Activated T-helper 2 cell treated with anti-CD3 and anti-CD28 coated beads, Interferon-gamma antibody, Interleukin-2, Interleukin-4, amounts not matched to agents 10 μg/mL and 5 μg/mL and 100 μg/mL, durations not matched to agents 14 hours and 24 hours and 36 hours (primary cell): Measurements from ENCODE around the gene RPLP1. TPM values are rescaled to one million over a fixed set of nuclear protein-coding genes. Genes with fewer than 3 reads are reported as not detected.

ENCODE experiments used
- DNase-seq: peaks from one replicate; pipeline ENCODE4 v3.0.0; 2021; ENCODE audit warnings: low spot score
- H3K27ac Mint-ChIP-seq: one replicate; pipeline ENCODE4 v1.8.0; 2021; ENCODE audit warnings: mixed read lengths
- H3K27me3 Mint-ChIP-seq: one replicate; pipeline ENCODE4 v1.8.0; 2021; ENCODE audit warnings: low read depth, mixed read lengths
- H3K36me3 Mint-ChIP-seq: one replicate; pipeline ENCODE4 v1.8.0; 2021; ENCODE audit warnings: low read depth, mixed read lengths
- H3K4me1 Mint-ChIP-seq: one replicate; pipeline ENCODE4 v1.8.0; 2021; ENCODE audit warnings: low read depth, mixed read lengths
- H3K4me3 Mint-ChIP-seq: one replicate; pipeline ENCODE4 v1.8.0; 2021; ENCODE audit warnings: low read depth, mild to moderate bottlenecking, moderate library complexity, mixed read lengths
- H3K9me3 Mint-ChIP-seq: one replicate; pipeline ENCODE4 v1.8.0; 2021; ENCODE audit warnings: mixed read lengths
- intact Hi-C: fragments of 100-400 bp; cut with micrococcal nuclease; formaldehyde crosslinking; loops from one replicate; pipeline ENCODE4 v1.15.1; 2023
- total RNA-seq: library from RNA; stranded (reverse); gene quantifications from 2 replicates; pipeline ENCODE4 v1.2.3, GENCODE V29; 2022

RPLP1 gene
- total RNA-seq, 1 donor from 2014 or later, result 1,844 TPM

DNA sequence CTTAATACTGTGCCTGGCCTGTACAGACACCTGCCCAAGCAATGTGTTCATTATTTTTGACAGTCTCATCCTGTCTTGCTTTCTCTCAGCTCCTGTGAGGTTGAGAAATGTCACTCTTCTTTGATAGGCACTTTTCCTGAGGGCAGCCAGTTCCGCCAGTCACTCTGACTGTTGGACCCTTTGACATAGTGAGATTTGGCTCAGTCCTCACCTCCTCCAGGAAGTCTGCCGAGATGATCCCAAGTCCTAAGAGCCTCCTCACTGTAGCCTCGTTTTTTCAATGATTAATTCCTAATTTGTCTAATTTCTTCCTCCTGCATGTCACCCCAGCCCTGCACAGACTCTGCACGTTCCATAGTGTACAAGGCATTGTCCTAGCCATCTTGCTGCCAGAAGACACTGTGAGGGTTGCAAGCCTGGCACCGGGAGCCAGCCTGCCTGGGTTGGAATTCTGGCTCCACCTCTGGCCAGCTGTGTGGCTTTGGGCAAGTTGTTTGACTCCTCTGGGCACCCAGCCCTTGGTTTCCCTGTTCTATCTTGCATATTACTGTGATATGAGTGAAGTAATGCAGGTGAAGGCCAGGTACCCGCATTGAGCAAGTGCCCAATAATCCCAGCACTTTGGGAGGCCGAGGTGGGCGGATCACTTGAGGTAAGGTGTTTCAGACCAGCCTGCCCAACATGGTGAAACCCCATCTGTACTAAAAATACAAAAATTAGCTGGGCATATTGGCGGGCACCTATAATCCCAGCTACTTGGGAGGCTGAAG is 24.3 kb downstream of the RPLP1 start:
- Mint-ChIP-seq H3K27ac (no peak overlapping the region), H3K4me3 (no peak overlapping the region), H3K9me3 (peaks cover 7% of the 10 kb centered on the region), H3K4me1 (peaks cover 2% of the 10 kb centered on the region), H3K36me3 (peaks cover 3% of the 10 kb centered on the region), H3K27me3 (peaks cover 15% of the 10 kb centered on the region)
- no peak for DNase-seq
- intact Hi-C loops, result loop anchor here (5.0 to 10.0 kb wide), 3 partner anchors 95 to 1248 kb away; no protein-coding TSS in a partner anchor

- no peak for DNase-seq
- Mint-ChIP-seq H3K36me3 (peaks cover 3% of the 10 kb centered on the region), H3K4me3 (no peak overlapping the region), H3K9me3 (peaks cover 7% of the 10 kb centered on the region), H3K27ac (no peak overlapping the region), H3K4me1 (peaks cover 2% of the 10 kb centered on the region), H3K27me3 (peaks cover 10% of the 10 kb centered on the region)
- intact Hi-C loops, result loop anchor here (5.0 to 10.0 kb wide), 3 partner anchors 94 to 1246 kb away; no protein-coding TSS in a partner anchor
Observed at GRCh38 chr15:69478259-69478781, 25.7 kb downstream of the RPLP1 start.

DNA sequence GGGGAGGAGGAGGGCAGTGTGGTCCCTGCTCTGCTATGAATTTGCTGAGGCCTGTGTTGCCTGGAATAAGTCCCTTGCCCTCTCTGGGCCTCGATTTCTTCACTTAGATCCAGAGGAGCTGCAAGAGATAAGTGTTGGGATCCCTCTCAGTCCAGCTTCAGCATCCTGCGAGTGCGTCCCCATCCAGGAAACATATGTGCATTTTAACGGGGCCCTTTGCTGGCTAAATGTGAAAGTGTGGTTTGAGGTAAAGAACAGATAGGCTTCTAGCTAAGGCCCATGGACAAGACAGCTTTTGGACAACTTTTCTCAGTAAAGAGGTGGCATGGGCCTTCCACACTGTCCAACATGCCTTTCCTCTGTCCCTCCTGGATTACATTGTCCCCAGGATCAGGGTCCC is 26.5 kb downstream of the RPLP1 start:
- intact Hi-C loops, result loop anchor here (5.0 to 10.0 kb wide), 3 partner anchors 93 to 1246 kb away; no protein-coding TSS in a partner anchor
- no peak overlapping the region for H3K4me3 Mint-ChIP-seq

GRCh38 chr15:69479971-69480370 is 27.4 kb downstream of the RPLP1 start:
- peaks cover 7% of the 10 kb centered on the region for H3K9me3 Mint-ChIP-seq
- H3K27ac Mint-ChIP-seq, result no peak overlapping the region
- intact Hi-C loops, result loop anchor here (5.0 to 10.0 kb wide), 3 partner anchors 92 to 1245 kb away; no protein-coding TSS in a partner anchor
- H3K36me3 Mint-ChIP-seq, result peaks cover 3% of the 10 kb centered on the region
- H3K4me3 Mint-ChIP-seq, result no peak overlapping the region
- no peaks in the 10 kb centered on the region for H3K4me1 Mint-ChIP-seq
- DNase-seq, result no peak
- H3K27me3 Mint-ChIP-seq, result peaks cover 13% of the 10 kb centered on the region

More for the DNA sequence above, 26.5 kb downstream of the RPLP1 start:
- Mint-ChIP-seq H3K9me3 (peaks cover 7% of the 10 kb centered on the region), H3K36me3 (peaks cover 3% of the 10 kb centered on the region), H3K4me1 (peaks cover 2% of the 10 kb centered on the region), H3K27me3 (peaks cover 14% of the 10 kb centered on the region), H3K27ac (no peak overlapping the region)
- no peak for DNase-seq

DNA sequence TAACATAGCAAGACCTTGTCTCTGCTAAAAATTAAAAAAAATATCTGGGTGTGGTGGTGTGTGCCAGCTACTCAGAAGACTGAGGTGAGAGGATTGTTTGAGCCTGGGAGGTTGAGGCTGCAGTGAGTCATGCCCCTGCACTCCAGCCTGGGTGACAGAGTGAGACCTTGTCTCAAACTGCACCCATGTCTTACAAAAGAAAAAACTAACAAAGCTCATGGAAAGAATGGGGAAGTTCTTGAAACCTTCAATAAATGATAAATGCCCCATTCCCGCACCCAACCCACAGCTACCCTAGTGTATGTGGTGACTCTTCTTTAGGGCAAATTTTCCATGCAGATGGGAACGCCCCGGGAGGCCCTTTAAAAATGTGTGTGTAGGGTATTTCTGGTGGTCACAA is 28.3 kb downstream of the RPLP1 start:
- DNase-seq, result no peak
- Mint-ChIP-seq H3K27me3 (peaks cover 10% of the 10 kb centered on the region), H3K36me3 (peaks cover 3% of the 10 kb centered on the region), H3K9me3 (peaks cover 7% of the 10 kb centered on the region), H3K4me1 (no peaks in the 10 kb centered on the region), H3K27ac (no peak overlapping the region), H3K4me3 (no peak overlapping the region)
- intact Hi-C loops, result no loop called here

DNA sequence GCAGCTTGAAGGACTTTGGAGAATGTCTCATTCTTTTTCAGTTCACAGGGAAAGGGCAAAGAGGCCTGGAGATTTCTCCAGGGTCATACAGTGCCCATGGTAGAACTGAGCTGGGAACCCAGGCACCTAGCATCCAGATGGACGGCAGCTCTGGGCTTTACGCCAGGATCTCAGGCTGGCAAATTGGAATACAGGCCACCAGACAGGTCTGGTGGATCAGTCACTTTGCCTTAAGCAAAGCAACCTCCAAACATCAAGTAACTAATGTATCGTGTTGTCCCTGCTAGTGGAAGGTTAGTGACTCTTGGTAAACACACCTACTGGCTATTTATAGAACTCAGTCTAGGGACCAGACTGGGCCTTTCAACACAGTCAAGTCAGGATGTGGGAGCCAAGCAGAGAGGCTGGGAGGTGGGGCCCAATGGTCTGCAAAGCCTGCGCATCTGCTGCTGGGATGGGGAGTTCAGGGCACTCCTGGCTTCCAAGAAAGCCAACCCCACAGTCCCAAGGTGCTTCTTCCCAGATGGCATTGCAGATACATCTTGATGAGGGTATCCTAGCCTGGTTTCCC is 30.2 kb downstream of the RPLP1 start:
- Mint-ChIP-seq H3K27me3 (peaks cover 10% of the 10 kb centered on the region), H3K4me1 (no peaks in the 10 kb centered on the region), H3K4me3 (no peak overlapping the region), H3K36me3 (peaks cover 3% of the 10 kb centered on the region), H3K27ac (no peak overlapping the region), H3K9me3 (peaks cover 7% of the 10 kb centered on the region)
- intact Hi-C loops, result no loop called here
- no peak for DNase-seq

- peaks cover 2% of the 10 kb centered on the region for H3K9me3 Mint-ChIP-seq
- H3K27ac Mint-ChIP-seq, result no peak overlapping the region
- H3K27me3 Mint-ChIP-seq, result peaks cover 12% of the 10 kb centered on the region
- DNase-seq, result no peak
- intact Hi-C loops, result no loop called here
- H3K4me1 Mint-ChIP-seq, result no peaks in the 10 kb centered on the region
- no peaks in the 10 kb centered on the region for H3K36me3 Mint-ChIP-seq
- H3K4me3 Mint-ChIP-seq, result no peak overlapping the region
Observed at GRCh38 chr15:69484837-69485236, 32.2 kb downstream of the RPLP1 start.

GRCh38 chr15:69486481-69487110 is 34.0 kb downstream of the RPLP1 start:
- no peak for DNase-seq
- peaks cover 1% of the 10 kb centered on the region for H3K9me3 Mint-ChIP-seq
- no peak overlapping the region for H3K4me3 Mint-ChIP-seq
- peaks cover 15% of the 10 kb centered on the region for H3K27me3 Mint-ChIP-seq
- H3K4me1 Mint-ChIP-seq, result no peaks in the 10 kb centered on the region
- no peak overlapping the region for H3K27ac Mint-ChIP-seq
- H3K36me3 Mint-ChIP-seq, result no peaks in the 10 kb centered on the region
- intact Hi-C loops, result no loop called here

- H3K27me3 Mint-ChIP-seq, result peaks cover 10% of the 10 kb centered on the region
- H3K27ac Mint-ChIP-seq, result no peak overlapping the region
- no peak for DNase-seq
- no peak overlapping the region for H3K4me3 Mint-ChIP-seq
- peaks cover 5% of the 10 kb centered on the region for H3K9me3 Mint-ChIP-seq
- H3K4me1 Mint-ChIP-seq, result no peaks in the 10 kb centered on the region
- intact Hi-C loops, result no loop called here
- no peaks in the 10 kb centered on the region for H3K36me3 Mint-ChIP-seq
Observed at GRCh38 chr15:69489073-69489571, 36.5 kb downstream of the RPLP1 start.

GRCh38 chr15:69490356-69491037 is 37.9 kb downstream of the RPLP1 start:
- intact Hi-C loops, result no loop called here
- H3K4me1 Mint-ChIP-seq, result no peaks in the 10 kb centered on the region
- no peak overlapping the region for H3K27ac Mint-ChIP-seq
- peaks cover 10% of the 10 kb centered on the region for H3K27me3 Mint-ChIP-seq
- DNase-seq, result no peak
- H3K36me3 Mint-ChIP-seq, result no peaks in the 10 kb centered on the region
- peaks cover 5% of the 10 kb centered on the region for H3K9me3 Mint-ChIP-seq
- no peak overlapping the region for H3K4me3 Mint-ChIP-seq

DNA sequence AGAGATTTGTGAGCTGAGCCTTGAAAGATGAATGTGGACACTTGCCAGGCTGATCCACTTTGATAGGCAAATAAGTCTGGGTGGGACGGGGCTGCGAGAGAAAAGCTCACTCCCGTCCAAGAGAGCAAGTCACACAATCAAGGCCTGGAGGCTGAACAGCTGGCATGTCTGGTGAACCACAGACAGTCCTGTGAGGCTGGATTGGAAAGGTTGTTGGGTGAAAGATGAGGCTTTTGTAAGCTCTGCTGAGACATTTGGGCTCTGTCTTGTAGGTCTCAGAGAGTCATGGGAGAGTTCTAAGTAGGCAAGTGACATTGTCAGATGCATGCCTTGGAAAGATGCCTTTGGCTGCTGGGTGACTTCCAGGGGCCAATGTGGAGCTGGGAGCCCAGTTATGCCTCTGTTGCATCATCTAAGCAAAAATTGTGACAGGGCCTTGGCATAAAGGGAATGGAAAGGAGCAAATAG is 38.5 kb downstream of the RPLP1 start:
- no peak overlapping the region for H3K27ac Mint-ChIP-seq

DNA sequence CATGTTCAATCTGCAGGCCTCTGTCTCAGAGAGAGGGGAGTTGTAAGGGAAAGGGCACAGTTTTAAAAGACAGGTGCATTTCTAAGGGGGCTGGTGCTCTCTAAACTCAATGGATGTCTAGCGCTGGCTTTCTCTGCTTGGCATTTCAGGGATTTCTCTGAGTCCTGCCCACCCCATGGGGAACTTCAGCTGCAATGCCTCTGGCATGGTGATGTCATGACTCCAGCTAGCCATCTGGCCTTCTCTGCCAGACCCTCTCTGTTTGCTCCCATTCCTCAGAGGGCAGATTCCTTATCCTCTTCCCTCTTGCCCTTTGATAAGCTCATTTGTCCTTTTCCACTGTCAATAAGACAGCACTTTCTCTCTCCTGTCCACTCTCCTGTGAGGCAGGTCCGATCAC is 40.8 kb downstream of the RPLP1 start:
- Mint-ChIP-seq H3K36me3 (no peaks in the 10 kb centered on the region), H3K4me1 (peaks cover 7% of the 10 kb centered on the region), H3K9me3 (peaks cover 5% of the 10 kb centered on the region), H3K4me3 (no peak overlapping the region), H3K27ac (no peak overlapping the region), H3K27me3 (peaks cover 6% of the 10 kb centered on the region)
- intact Hi-C loops, result no loop called here
- DNase-seq, result no peak

More for the DNA sequence above, 38.5 kb downstream of the RPLP1 start:
- no peaks in the 10 kb centered on the region for H3K36me3 Mint-ChIP-seq
- no peaks in the 10 kb centered on the region for H3K4me1 Mint-ChIP-seq
- no peak overlapping the region for H3K4me3 Mint-ChIP-seq
- intact Hi-C loops, result no loop called here
- peaks cover 5% of the 10 kb centered on the region for H3K9me3 Mint-ChIP-seq
- peaks cover 8% of the 10 kb centered on the region for H3K27me3 Mint-ChIP-seq
- DNase-seq, result no peak
